ENCODE data around the gene C1orf174.

GRCh38 chr1:3905266-3905952, 5.3 kb upstream of the C1orf174 start:
- no peak for TF ChIP-seq ZFP30 (CRISPR knock-in tag; IDR thresholded peaks at IDR 0.05)
- TF ChIP-seq CSRNP3 (CRISPR knock-in tag; IDR thresholded peaks at IDR 0.05) = no peak
- no peak for TF ChIP-seq RARB (CRISPR knock-in tag; IDR thresholded peaks at IDR 0.05)
- no peak for TF ChIP-seq CSDC2 (CRISPR knock-in tag; IDR thresholded peaks at IDR 0.05)
- no peak for TF ChIP-seq PATZ1 (CRISPR knock-in tag; IDR thresholded peaks at IDR 0.05; ENCODE audit: borderline replicate concordance)
- no peak for TF ChIP-seq ZFP3 (CRISPR knock-in tag; IDR thresholded peaks at IDR 0.05)
- TF ChIP-seq ARNTL (CRISPR knock-in tag; IDR thresholded peaks at IDR 0.05; ENCODE audit: borderline replicate concordance, low read depth) = no peak
- no peak for TF ChIP-seq GLIS3 (CRISPR knock-in tag; IDR thresholded peaks at IDR 0.05)
- no peak for TF ChIP-seq ZNF565 (CRISPR knock-in tag; conservative IDR thresholded peaks at IDR 0.05; ENCODE audit: low read depth)
- TF ChIP-seq SNAI2 (CRISPR knock-in tag; IDR thresholded peaks at IDR 0.05) = no peak
- no peak for TF ChIP-seq OSR1 (CRISPR knock-in tag; IDR thresholded peaks at IDR 0.05)
- TF ChIP-seq, protein P1, sequence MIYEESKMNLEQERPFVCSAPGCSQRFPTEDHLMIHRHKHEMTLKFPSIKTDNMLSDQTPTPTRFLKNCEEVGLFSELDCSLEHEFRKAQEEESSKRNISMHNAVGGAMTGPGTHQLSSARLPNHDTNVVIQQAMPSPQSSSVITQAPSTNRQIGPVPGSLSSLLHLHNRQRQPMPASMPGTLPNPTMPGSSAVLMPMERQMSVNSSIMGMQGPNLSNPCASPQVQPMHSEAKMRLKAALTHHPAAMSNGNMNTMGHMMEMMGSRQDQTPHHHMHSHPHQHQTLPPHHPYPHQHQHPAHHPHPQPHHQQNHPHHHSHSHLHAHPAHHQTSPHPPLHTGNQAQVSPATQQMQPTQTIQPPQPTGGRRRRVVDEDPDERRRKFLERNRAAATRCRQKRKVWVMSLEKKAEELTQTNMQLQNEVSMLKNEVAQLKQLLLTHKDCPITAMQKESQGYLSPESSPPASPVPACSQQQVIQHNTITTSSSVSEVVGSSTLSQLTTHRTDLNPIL (CRISPR knock-in tag; IDR thresholded peaks at IDR 0.05; ENCODE audit: low read depth) = no peak
